ENCODE data around the gene CDK14.

- no peak for TF ChIP-seq CTCF (IDR thresholded peaks at IDR 0.05; ENCODE audit: poor library complexity, severe bottlenecking)
- TF ChIP-seq EP300 (conservative IDR thresholded peaks at IDR 0.05; ENCODE audit: poor library complexity, severe bottlenecking), result no peak
- TF ChIP-seq EZH2 (IDR thresholded peaks at IDR 0.05; ENCODE audit: borderline replicate concordance, insufficient read depth, low read length, poor library complexity, severe bottlenecking), result no peak
- no peak for TF ChIP-seq TAF1 (IDR thresholded peaks at IDR 0.05; ENCODE audit: low read depth)
- TF ChIP-seq SMC3 (conservative IDR thresholded peaks at IDR 0.05; ENCODE audit: poor library complexity), result no peak
- no peak for TF ChIP-seq RAD21 (conservative IDR thresholded peaks at IDR 0.05)
- TF ChIP-seq REST (IDR thresholded peaks at IDR 0.05; ENCODE audit: borderline replicate concordance), result no peak
- TF ChIP-seq POLR2AphosphoS5 (IDR thresholded peaks at IDR 0.05), result no peak
- no peak for TF ChIP-seq MXI1 (conservative IDR thresholded peaks at IDR 0.05; ENCODE audit: poor library complexity, severe bottlenecking)
Measured at GRCh38 chr7:90582164-90582563, 14.0 kb upstream of the CDK14 start.
